Measurements from ENCODE around the gene SAMD1. TPM values are rescaled to one million over a fixed set of nuclear protein-coding genes. Genes with fewer than 3 reads are reported as not detected.

Gene SAMD1
- total RNA-seq, 1 experiment from 2014 or later = 108 TPM

DNA sequence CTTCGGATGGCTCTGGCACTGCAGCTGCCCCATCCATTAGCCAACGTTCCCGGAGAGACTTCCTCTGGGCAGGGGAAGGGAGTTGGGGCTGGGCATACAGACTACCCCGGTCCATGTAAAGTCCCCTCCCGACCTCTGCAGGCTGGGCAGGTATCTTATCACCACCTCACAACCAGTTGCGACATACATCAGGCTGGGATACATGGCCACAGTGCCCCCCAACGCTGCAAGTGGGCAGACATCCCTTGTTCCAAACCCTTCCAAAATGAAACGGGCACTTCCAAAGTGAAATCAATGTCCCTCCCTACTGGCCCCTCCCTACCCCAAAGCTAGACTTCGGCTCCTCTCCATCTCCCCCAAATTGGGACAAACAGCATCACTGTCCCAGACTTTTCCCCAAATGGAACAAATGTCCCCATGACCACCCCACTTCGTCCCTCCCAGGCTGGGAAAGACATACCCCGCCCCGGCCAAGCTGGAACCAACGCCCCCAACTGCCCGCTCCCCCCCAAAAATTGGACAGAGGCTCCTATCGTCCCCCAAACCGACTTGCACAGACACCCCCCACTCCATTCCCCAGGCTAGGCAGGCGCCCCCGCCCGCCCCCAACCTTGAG, 33.7 kb downstream of the SAMD1 start:
- H3K4me3 Mint-ChIP-seq = peak overlapping the region; percentile 63 to 89
- Histone ChIP-seq H4K91ac (ENCODE audit: insufficient read length, low read depth, low read length) (no peak overlapping the region), H4K20me1 (ENCODE audit: control insufficient read depth, insufficient read depth, insufficient read length) (no peaks in the 10 kb centered on the region), H3K56ac (ENCODE audit: insufficient read length, low read depth, low read length) (no peak overlapping the region), H3K23me2 (ENCODE audit: insufficient read length, low read depth, low read length, poor library complexity, severe bottlenecking) (peaks cover 6% of the 10 kb centered on the region), H4K8ac (replicated peaks; ENCODE audit: insufficient read length, low read depth, low read length) (no peak overlapping the region), H3K4me2 (ENCODE audit: insufficient read depth, insufficient read length, low read length) (peak overlapping the region; percentile 38), H3K23ac (ENCODE audit: insufficient read length, low read depth, low read length) (no peak overlapping the region), H2BK120ac (ENCODE audit: low read depth, low read length, poor library complexity, severe bottlenecking) (no peak overlapping the region), H3K9me3 (ENCODE audit: control insufficient read depth, low read depth, low read length) (no peaks in the 10 kb centered on the region), H3K14ac (ENCODE audit: insufficient read depth, low read length) (no peak overlapping the region), H3K79me1 (ENCODE audit: insufficient read depth, low read depth, low read length, poor library complexity, severe bottlenecking) (no peaks in the 10 kb centered on the region), H2BK20ac (ENCODE audit: low read depth, low read length, poor library complexity, severe bottlenecking) (no peak overlapping the region), H2BK15ac (ENCODE audit: low read depth, low read length) (no peak overlapping the region), H3K4ac (ENCODE audit: low read depth, low read length) (no peak overlapping the region), H2AFZ (ENCODE audit: low read length) (no peak overlapping the region), H3K18ac (ENCODE audit: insufficient read length, low read depth, low read length) (no peak overlapping the region), H4K5ac (ENCODE audit: insufficient read length, low read depth, low read length) (no peak overlapping the region), H3K4me1 (ENCODE audit: insufficient read depth, low read length) (no peaks in the 10 kb centered on the region; the same call in 1 of the 2 replicates), H2BK12ac (ENCODE audit: insufficient read length, low read depth, low read length) (no peak overlapping the region), H3K27ac (ENCODE audit: insufficient read length, low read depth, low read length) (no peak overlapping the region), H3K79me2 (ENCODE audit: insufficient read depth, low read length) (no peaks in the 10 kb centered on the region), H2AK5ac (ENCODE audit: insufficient read length, low read length) (no peak overlapping the region), H2BK5ac (ENCODE audit: insufficient read length, low read length) (no peak overlapping the region), H3K27me3 (ENCODE audit: insufficient read depth, low read length) (peaks cover 8% of the 10 kb centered on the region), H3K9ac (ENCODE audit: extremely low read depth, insufficient read length, low read length) (no peak overlapping the region), H3T11ph (ENCODE audit: low read length) (no peak overlapping the region)
- H3K9me3 Mint-ChIP-seq = no peaks in the 10 kb centered on the region; a peak in 2 of 5 replicates
- TF ChIP-seq, protein P1, sequence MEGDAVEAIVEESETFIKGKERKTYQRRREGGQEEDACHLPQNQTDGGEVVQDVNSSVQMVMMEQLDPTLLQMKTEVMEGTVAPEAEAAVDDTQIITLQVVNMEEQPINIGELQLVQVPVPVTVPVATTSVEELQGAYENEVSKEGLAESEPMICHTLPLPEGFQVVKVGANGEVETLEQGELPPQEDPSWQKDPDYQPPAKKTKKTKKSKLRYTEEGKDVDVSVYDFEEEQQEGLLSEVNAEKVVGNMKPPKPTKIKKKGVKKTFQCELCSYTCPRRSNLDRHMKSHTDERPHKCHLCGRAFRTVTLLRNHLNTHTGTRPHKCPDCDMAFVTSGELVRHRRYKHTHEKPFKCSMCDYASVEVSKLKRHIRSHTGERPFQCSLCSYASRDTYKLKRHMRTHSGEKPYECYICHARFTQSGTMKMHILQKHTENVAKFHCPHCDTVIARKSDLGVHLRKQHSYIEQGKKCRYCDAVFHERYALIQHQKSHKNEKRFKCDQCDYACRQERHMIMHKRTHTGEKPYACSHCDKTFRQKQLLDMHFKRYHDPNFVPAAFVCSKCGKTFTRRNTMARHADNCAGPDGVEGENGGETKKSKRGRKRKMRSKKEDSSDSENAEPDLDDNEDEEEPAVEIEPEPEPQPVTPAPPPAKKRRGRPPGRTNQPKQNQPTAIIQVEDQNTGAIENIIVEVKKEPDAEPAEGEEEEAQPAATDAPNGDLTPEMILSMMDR (conservative IDR thresholded peaks at IDR 0.05) = no peak
- WGBS (ENCODE audit: extremely low coverage, insufficient read length, low lambda C conversion rate) = no CpG with 5 or more reads among the region's 19 CpGs
- peaks cover 46% of the 10 kb centered on the region for H3K27me3 Mint-ChIP-seq (ENCODE audit: low read depth)
- H3K27ac Mint-ChIP-seq = no peak overlapping the region; a peak in 1 of 7 replicates
- peak; percentile 54 for DNase-seq
- H3K36me3 Mint-ChIP-seq (ENCODE audit: insufficient read depth in 1 of 3, low read depth in 3 of 3) = peaks cover 9 to 14% (median 10%) of the 10 kb centered on the region in 3 experiments; a peak in 6 of 7 replicates
- H3K4me1 Mint-ChIP-seq = peaks cover 9 to 23% of the 10 kb centered on the region in 2 experiments
